Hematopoietic multipotent progenitor cell treated with erythropoietin and hydrocortisone succinate and interleukin-3 and kit ligand, for 15 days (in vitro differentiated cells): ENCODE measurements around the gene FTH1.

Source experiments
- DNase-seq: peaks from one replicate; pipeline ENCODE4 v3.0.0-alpha.2; 2015; ENCODE audit warnings: low spot score

FTH1 gene

DNA sequence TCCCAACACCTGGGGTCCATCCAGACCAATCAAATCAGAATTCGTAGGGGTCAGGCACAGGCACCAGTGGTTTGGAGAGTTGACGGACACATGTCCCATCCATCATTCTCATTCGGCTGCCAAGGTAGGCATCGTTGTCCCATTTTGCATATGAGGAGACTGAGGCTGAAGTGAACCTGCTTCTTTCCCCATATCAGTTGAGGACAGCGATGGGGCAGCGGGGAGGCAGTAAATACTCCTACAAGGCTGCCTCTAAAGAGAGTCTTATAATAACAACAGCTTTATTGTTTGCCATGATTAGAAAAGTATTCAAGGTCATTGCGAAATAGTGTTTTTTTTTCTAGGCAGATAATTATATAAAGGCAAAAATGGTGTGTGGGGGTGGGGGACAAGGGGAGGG lies 18.9 kb downstream of the FTH1 start:
- DNase-seq: no peak

DNA sequence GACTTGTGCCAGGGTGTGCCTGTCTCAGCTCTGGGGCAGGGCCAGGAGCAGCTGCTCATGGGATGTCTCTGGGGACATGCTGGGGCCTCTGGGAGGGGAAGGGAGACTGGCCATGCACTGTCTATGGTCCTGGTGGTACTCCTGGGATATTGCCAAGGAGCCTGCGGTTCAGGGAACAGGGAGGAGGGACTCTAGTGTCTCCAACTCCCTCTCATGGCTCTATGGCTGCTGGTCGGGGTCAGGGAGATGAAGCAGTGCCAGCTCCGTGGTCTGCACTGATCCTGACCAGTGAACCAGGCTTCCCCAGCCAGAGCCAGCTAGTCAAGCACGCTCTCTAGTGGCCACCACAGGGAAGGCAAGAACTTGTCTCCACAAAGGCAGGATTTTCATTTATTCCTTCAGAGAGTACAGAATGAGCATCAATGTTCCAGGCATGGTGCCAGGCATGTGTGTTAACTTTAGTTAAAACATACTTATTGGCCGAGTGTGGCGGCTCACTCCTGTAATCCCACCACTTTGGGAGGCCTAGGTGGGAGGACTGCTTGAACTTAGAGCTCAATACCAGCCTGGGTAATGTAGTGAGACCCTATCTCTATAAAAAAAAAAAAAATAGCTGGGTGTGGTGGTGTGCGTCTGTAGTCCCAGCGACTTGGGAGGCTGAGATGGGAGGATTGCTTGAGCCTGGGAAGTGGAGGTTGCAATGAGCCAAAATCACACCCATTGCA lies 19.8 kb downstream of the FTH1 start:
- DNase-seq: peak; percentile 88

DNA sequence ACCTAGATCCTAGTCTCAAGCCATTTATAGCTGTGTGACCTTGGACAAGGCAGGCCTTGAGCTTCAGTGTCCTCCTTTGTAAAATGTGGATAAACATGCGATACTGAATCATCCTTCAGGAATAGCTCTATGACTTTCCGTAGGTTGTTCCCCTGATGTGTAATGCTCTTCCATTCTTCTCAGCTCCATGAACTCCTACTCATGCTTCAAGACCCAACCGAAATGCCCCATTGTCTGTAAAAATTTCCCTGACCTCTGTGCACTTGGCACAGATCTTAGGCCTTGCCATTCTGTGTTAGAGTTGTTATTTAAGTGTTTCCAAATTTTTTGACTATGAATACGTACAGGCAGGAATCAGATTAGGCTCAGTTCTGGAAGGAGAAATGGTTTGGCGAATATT lies 20.5 kb downstream of the FTH1 start:
- no peak for DNase-seq

DNA sequence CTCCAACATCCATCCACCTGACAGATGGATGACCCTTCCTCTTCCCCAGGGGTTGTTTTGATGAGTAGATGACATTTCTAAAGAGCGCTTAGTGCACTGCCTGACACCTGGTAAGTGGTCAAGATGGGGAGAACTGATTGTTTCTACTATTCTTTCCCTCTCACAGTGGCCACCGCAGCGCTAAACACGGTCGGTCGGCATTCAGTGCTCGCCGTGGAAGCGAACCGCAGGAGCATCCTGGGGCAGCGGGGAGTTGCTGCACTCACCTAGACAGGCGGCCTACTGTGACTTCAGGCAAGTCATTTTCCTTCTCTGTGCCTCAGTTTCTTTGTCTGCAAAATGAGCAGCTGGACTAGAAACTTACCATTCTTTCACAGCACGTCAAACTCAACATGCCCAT lies 22.2 kb downstream of the FTH1 start:
- no peak for DNase-seq

DNA sequence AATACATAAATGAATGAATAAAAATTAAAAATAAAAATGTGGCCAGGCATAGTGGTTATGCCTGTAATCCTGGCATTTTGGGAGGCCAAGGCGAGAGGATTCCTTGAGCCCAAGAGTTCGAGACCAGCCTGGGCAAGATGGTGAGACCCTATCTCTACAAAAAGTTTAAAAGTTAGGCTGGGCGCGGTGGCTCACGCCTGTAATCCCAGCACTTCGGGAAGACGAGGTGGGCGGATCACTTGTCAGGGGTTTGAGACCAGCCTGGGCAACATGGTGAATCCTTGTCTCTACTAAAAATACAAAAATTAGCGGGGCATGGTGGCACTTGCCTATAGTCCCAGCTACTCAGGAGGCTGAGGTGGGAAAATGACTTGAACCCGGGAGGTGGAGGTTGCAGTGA lies 27.0 kb downstream of the FTH1 start:
- no peak for DNase-seq

DNA sequence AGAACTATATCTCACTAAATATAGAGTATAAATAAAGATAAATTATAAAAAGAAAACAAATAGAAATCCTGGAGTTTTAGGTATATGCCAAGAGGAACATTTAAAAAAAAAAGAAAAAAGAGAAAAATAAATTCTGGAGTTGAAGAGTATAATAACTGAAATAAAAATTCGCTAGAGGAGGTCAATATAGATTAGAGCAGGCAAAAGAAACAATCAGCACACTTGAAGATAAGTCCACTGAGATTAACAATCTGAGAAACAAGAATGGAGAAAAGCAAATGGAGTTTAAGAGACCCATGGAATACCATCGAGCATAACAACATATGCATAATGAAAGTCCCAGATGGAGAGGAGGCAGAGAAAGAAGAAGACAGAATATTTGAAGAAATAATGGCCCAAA lies 31.6 kb downstream of the FTH1 start:
- no peak for DNase-seq

DNA sequence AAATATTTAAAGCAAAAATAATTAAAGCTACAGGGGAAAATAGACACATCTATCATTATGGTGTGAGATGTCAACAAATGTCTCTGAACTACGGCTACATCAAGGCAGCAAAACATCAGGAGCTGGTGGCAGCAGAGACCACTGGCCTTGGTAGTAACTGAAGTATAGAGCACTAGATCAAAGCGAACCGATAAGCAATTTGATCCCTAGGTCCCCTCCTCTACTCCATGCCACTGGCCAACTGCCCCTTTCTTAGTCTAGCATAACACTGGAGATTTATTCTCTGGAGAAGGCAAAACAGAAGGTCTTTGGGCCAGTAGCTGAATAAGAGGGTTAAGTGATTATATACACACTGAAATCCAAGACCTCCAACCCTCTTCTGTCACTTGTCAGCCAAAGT lies 36.5 kb downstream of the FTH1 start:
- DNase-seq: no peak

DNA sequence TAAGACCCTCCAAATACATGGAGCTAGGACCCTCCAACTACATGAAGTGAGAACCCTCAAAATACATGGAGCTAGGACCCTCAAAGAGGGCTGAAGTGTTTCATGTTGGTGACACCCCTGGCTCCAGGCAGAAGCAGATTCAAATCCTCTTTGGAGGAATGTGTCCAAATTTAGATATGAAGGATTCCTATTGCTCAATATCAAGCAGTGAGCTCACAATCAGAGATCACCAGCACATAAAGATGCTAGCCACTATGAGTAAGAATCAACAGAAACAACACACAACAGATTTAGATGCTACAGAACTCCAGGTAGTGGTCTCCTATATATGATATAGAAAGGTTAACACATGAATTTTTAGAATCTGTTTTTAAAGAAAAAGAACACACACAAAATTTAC lies 38.8 kb downstream of the FTH1 start:
- DNase-seq: no peak

DNA sequence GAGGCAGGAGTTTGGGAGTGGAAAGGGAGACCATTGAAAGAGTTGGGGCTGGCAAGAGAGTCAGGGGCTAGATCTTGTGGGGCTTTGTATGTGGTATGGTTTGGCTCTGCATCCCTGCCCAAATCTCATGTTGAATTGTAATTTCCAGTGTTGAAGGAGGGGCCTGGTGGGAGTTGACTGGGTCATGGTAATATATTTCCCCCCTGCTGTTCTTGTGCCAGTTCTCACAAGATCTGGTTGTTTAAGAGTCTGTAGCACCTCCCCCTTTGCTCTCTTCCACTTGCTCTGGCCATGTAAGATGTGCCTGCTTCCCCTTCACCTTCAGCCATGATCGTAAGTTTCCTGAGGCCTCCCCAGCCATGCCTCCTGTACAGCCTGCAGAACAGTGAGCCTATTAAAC lies 39.9 kb downstream of the FTH1 start:
- no peak for DNase-seq

DNA sequence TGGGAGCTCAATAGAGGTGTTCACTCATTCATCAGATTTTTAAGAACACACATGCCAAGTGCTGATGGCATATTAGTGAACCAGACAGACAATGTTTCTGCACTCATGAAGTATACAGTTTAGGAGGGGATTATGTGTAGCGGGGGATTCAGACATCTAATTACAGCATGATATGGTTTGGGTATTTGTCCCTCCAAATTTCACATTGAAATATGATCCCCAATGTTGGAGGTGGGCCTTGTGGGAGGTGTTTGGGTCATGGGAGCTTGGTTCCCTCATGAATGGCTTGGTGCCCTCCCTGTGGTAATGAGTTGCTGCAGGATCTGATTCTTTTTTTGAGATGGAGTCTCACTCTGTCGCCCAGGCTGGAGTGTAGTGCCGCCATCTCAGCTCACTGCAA lies 41.2 kb downstream of the FTH1 start:
- no peak for DNase-seq

DNA sequence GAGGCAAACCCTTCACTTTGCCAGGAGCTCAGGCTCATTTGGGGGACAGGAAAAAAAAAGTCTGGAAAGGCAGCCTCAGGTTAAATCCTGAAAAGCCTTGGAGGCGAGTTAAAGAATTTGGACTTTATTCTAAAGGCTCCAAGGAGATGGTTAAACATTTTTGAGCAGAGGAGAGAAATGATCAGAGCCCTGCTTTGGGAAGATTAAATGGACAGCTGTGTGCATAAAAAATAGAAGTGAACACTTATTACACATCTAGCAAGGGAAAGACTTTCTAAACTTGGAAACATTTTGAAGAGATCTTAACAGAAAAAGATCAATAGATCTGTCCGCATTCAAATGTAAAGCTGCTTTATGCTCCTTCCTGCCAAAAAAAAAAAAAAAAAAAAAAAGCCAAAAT lies 41.7 kb downstream of the FTH1 start:
- no peak for DNase-seq

DNA sequence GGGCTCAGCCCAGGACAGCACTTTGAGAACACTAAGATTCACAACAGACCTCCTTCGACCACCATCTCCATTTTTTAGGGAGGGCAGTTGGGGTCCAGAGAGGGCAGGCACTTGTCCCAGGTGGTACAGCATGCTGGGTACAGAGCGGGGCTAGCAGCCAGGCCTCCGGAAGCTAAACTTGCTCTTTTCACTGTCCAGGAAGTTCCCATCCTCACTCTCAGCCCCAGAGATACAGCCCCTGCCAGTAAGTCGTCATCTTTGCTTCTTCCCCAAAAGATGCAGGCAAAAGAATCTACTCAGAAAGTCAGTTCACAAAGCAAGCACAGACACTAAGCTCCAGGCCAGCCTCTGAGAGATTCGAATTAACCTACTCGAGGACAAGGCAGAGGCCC lies 43.4 kb downstream of the FTH1 start:
- DNase-seq: no peak

DNA sequence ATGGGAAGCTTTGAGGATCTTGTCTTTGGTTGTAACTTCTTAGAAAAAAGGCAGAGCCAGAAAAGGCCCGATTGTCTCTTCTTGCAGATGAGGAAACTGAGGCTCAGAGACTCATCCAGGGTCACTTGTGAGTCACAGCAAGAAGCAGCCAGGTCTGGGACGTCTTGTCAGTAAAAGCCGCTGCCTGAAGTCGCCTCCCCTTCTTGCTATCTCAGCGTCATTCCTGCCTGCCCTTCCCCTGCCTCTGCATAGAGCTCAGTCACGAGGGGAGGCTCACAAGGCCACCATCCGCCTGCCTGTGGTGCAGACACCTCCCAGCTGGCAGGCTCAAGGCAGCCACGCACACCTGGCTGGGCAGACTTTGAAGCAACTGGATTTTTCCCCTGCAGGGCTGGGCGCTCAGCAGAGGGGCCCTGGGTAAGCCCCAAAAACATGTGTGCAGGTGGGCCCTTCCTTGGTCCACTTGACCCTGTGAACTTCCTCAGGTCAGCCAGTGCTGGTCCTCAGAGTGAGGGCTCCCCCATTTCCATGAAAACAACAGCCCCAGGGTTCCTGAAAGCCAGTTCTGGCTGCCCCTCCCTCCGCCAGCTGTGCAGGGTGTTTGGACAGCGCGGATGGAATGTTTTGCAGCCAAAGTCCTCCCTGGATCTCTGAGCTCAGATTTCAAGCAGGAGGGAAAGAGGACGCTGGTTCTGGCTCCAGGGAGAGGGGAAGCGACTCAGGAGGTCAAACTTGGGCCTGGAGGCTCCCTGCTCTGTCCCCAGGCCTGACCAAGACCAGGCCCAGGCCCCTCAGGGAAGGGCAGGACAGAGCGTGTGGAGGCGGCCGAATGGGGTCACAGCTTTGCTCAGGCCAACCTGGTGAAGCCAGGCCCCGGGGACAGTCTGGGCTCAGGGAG lies 44.0 kb downstream of the FTH1 start:
- DNase-seq: peak; percentile 90

DNA sequence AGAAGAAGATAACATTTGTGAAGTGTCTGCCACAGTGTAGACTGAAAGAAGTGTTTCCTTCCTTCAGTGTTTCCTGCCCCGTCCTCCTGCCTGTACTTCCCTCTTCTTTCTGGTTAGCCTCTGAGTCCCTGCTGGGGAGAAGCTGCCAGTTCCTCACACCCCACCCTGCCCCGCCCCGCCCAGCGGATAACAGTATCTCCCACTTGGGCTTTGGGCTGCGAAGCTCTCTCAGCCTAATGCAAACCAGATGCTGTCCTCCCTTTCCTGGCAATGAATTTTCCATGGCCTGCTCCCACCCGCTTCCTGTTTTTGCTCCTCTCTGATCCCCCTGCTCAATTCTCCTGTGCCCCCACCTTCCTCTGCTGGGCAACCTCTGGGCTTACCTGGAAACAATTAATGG lies 44.9 kb downstream of the FTH1 start:
- peak; percentile 73 for DNase-seq

DNA sequence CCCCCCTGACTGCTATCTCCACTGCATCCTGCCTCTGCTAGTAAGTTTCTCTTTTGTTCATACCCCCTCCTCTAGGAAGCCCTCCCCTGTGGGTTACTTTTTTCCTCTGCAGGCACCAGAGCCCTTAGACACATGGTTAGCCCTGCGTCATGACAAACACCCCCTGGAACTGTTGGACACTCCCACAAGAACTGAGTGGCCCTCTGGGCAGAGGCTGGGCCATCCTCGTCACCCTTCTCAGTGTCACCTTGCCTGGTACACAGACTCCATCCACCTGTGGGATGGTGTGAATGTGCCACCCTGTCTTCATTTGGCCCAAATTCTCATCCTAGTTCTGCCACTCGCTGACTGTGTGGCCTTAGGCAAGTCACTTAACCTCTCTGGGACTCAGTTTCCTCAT lies 46.0 kb downstream of the FTH1 start:
- peak; percentile 26 for DNase-seq

DNA sequence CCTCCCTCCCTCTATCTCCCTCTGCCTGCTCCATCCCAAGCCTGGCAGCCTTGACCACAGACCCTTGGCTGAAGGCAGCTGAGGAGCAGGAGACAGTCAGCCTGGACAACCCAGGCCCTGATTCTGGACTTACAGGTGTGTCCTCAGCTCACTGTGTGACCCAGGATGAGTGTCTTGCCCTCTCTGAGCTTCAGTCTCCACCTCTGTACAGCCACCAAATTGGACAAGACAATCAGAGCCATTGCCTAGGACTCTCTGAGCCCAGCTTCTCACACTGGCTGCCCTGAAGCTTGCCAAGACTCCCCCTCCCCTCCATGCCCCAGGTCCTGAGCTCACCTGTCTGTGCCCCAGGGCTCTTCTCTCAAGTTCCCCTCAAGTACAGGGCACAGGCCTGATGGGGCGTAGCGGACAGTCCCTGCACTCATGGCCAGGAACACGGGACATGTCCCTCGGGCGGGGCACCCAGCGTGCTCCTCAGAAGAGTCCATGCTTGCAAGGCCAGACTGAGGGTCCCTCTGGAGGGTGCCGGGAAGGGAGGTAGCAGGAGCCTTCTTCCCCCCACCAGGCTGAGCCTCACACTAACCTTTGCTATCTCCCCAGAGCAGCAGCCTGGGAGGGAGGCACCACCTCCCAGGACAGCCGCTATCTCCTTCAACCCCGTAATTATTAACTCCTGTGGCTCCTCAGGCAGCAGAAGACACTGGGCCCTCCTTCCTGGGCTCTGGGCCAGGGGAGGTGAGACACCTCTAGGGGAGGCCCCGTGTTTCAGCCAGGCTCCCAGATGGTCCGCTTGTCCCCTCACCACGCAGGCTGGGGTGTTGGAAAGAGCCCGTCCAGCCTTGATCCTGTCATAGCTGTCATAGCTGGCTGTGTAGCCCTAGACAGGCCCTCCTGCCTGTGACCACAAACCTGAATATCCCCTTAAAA lies 47.5 kb downstream of the FTH1 start:
- peak; percentile 93 for DNase-seq

DNA sequence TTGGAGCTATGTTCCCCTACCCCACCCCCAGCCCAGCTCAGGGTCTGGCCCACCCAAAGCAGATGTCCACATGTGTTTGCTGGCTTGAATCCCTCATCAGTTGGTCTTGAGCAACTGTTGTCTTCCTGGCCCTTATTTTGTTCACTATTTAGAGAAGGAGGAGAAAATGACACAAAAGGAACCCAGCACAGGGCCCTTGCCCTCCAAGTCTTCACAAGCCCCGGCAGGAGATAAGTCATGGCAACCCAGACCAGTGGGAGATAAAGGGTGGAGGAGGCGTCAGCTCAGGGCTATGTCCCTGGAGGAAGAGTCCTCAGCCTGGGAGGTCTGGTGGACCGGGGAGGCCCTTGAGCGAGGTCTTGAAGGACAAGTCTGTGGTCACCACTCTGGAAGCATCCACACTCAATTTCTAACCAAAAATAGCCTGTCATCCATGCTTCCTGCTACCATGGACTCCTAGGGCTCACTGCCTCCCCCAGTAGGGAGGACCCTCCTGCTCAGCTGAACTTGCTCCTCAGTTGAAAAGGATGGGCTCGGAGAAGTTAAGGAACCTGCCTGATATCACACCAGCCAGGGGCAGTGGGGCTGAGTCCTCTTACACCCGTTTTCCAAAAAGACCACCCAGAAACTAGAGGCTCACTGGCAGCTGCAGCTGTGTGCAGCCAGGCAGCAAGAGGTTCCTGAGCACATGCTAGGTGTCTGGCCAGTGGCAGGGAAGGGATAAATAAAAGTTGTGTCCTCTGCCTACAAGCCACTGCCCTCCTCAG lies 48.3 kb downstream of the FTH1 start:
- peak; percentile 61 for DNase-seq

DNA sequence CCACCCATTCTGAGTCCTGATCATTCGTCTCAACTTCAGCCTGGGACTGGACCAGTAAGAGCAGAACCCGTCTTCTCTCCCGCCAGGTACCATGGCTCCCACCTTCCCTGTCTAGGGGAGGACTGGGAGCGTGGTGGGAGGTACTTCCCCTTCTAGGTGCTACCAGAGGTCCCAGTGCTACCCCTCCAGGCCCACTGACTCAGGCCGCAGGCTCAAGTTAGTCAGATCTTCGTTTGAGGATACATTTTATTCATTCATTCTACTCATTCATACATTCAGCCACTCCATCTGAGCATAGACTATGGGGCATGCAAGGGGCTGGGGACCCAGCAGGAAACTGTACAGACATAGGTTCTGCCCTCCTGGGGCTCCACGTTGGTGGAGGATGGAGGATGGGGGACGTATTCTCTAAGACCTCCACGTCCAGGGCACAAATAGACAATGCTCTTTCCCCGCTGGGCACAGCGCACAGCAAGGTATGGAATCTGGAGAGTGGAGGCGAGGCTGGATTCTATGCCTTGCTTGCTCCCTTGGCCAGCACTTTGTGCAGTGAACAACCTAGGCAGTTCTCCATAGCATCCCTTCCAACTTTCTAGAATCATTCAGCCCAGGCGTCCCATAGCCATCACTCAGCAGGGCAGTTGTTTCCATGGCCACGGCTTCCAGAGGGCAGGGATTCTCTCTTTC lies 49.0 kb downstream of the FTH1 start:
- DNase-seq: peak; percentile 19

DNA sequence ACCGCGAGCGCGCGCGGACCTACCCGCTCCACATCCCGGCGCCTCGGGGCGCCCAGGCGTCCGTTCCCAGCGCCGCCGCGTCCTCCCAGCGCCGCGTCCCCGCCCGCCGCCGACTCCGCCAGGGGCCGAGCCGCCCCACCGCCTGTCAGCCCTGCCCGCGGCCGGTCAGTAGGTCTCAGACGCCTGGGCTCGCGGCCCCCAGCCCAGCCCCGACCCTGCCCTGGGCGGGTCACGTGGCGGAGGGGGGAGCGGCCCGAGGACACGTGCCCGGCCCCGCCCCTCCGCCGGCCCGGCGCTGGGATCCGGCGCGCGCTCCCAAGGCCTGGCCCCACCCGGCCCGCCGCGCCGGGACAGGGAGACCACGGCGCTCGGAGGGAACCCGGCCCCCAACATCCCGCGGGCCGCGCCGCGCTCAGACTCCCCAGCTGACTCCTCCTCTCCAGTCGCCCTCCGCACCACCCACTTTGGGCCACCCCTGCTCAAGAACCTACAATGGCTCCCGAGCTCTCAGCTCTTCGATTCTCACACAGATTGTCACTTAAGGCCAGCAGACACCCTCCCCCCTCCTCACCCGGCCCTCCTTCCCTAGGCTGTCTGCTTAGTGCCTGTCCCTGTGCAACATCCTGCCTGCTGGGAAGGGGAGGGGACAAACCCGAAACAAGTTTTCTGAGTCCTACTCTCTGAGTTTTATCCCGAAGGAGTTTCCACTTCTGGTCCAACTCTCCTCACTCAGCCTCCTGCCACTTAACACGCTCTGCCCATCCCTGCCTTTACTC lies 49.9 kb downstream of the FTH1 start, which contains the start of gene RAB3IL1:
Gene RAB3IL1, minus strand, starts transcription at position 233 of the 776 bp plus-strand sequence. Its CDS starts 199 bp downstream, at position 34.
- DNase-seq: peak; percentile 48

DNA sequence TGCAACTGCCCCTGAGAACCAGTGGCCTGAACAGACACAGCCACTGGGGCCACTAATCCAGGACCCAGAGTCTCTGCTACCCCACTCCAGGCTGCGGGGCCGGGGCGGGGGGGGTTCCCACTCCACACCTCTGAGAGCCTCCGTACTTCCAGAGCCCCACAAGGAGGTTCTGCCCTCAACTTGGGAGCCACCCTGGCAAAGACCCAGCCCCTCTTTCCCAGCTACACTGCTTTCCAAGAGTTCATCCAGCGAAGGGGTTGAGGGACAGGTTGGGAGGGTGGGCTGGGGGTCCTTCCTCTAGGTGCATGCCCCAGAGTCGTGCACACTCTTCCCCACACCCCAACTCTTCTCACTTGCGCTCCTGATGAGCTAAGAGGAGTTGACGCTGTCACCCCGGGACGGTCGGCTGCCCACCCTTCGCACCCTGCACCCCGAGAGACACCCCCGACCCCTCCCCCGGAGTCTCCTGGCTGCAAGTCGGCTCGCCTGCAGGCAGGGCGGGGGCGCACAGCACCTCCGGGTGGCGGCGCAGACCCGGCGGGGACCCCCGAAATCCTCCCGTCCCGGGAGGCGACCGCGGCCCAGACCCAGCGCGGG lies 50.6 kb downstream of the FTH1 start:
- no peak for DNase-seq
